HS-27A (cell line): ENCODE data around the gene DDX27.

Experiments used
- DNase-seq: peaks from one replicate; pipeline ENCODE4 v3.0.0-alpha.2; 2012; ENCODE audit warnings: low read depth, missing footprints

Gene DDX27

GRCh38 chr20:49248301-49248700, 29.1 kb downstream of the DDX27 start:
- DNase-seq, result no peak

GRCh38 chr20:49248879-49249665, 29.9 kb downstream of the DDX27 start:
- DNase-seq, result no peak

- no peak for DNase-seq
These were observed 33.5 kb downstream of the DDX27 start for GRCh38 chr20:49252556-49253350.

GRCh38 chr20:49256261-49256660, 37.0 kb downstream of the DDX27 start:
- no peak for DNase-seq

GRCh38 chr20:49259284-49259683, 40.1 kb downstream of the DDX27 start:
- DNase-seq, result no peak

- DNase-seq, result no peak
These were observed 40.6 kb downstream of the DDX27 start for GRCh38 chr20:49259799-49260198.

- DNase-seq, result no peak
These were observed 41.0 kb downstream of the DDX27 start for GRCh38 chr20:49260218-49260617.

GRCh38 chr20:49261173-49261572, 42.0 kb downstream of the DDX27 start:
- no peak for DNase-seq

- no peak for DNase-seq
These were observed 43.2 kb downstream of the DDX27 start for GRCh38 chr20:49262444-49262843.

- DNase-seq, result no peak
These were observed 48.1 kb downstream of the DDX27 start for GRCh38 chr20:49267327-49267726.

- DNase-seq, result no peak
These were observed 49.6 kb downstream of the DDX27 start for GRCh38 chr20:49268600-49269365.

GRCh38 chr20:49270177-49270576, 51.0 kb downstream of the DDX27 start:
- no peak for DNase-seq

- DNase-seq, result no peak
These were observed 51.5 kb downstream of the DDX27 start for GRCh38 chr20:49270736-49271135.

GRCh38 chr20:49272654-49273053, 53.4 kb downstream of the DDX27 start:
- DNase-seq, result no peak

- no peak for DNase-seq
These were observed 54.6 kb downstream of the DDX27 start for GRCh38 chr20:49273696-49274277.

- DNase-seq, result no peak
These were observed 56.0 kb downstream of the DDX27 start for GRCh38 chr20:49275216-49275615.

- no peak for DNase-seq
These were observed 56.4 kb downstream of the DDX27 start for GRCh38 chr20:49275636-49276035.

GRCh38 chr20:49276161-49276960, 57.1 kb downstream of the DDX27 start:
- DNase-seq, result no peak

- no peak for DNase-seq
These were observed 58.0 kb downstream of the DDX27 start for GRCh38 chr20:49276961-49277785.

GRCh38 chr20:49277786-49278035, 58.5 kb downstream of the DDX27 start:
- DNase-seq, result no peak
